Renal cortex interstitium (tissue), 15 donors: ENCODE data around the gene CCDC86. TPM values are rescaled to one million over a fixed set of nuclear protein-coding genes. Genes with fewer than 3 reads are reported as not detected.
A peak's percentile ranks its signal among the peaks of the same experiment; 100 is the strongest.

Source experiments
- DNase-seq, 11 donors: peaks; one replicate each; pipeline ENCODE4 v3.0.0-alpha.2; 2013; ENCODE audit warnings: low read depth in 9 of 11, low spot score in 4 of 11; ENCODE audit errors: extremely low read depth in 1 of 11
- long read RNA-seq, 16 experiments: transcript quantifications; one replicate each; lab custom pipeline, GENCODE V29; 2026
- polyA plus RNA-seq, 3 donors: library from polyadenylated mRNA; unstranded; fragments of 120-200 nt; gene quantifications; one replicate each; pipeline ENCODE4 v1.2.1, GENCODE V29; 2013; ENCODE audit not compliant: insufficient read length in 3 of 3

Gene CCDC86
- polyA plus RNA-seq: 10 to 100 TPM; 15.2 to 22.0 (median 19.2) TPM
- long read RNA-seq, donor 1, partial matches to known transcripts: 0 of 6 reads
- long read RNA-seq, donor 1, other reads (novel, unspliced or antisense): 0 of 6 reads
- long read RNA-seq, donor 2, transcript CCDC86-201 (4 exons, 1,893 nt): major isoform, 9 of 39 reads
- long read RNA-seq, donor 2, partial matches to known transcripts: 27 of 39 reads
- long read RNA-seq, donor 2, other reads (novel, unspliced or antisense): 0 of 39 reads
- long read RNA-seq, donor 3, transcript CCDC86-201 (4 exons, 1,893 nt): major isoform, 10 of 10 reads
- long read RNA-seq, donor 3, partial matches to known transcripts: 0 of 10 reads
- long read RNA-seq, donor 3, other reads (novel, unspliced or antisense): 0 of 10 reads
- long read RNA-seq, donor 4, transcript CCDC86-201 (4 exons, 1,893 nt): major isoform, 11 of 11 reads
- long read RNA-seq, donor 4, partial matches to known transcripts: 0 of 11 reads
- long read RNA-seq, donor 4, other reads (novel, unspliced or antisense): 0 of 11 reads
- long read RNA-seq, donor 5: 0 reads
- long read RNA-seq, donor 6, partial matches to known transcripts: 0 of 5 reads
- long read RNA-seq, donor 6, other reads (novel, unspliced or antisense): 0 of 5 reads
- long read RNA-seq, donor 7, transcript CCDC86-201 (4 exons, 1,893 nt): major isoform, 11 of 11 reads
- long read RNA-seq, donor 7, partial matches to known transcripts: 0 of 11 reads
- long read RNA-seq, donor 7, other reads (novel, unspliced or antisense): 0 of 11 reads
- long read RNA-seq, donor 8, transcript CCDC86-201 (4 exons, 1,893 nt): major isoform, 6 of 6 reads
- long read RNA-seq, donor 8, partial matches to known transcripts: 0 of 6 reads
- long read RNA-seq, donor 8, other reads (novel, unspliced or antisense): 0 of 6 reads
- long read RNA-seq, donor 9, transcript CCDC86-201 (4 exons, 1,893 nt): major isoform, 5 of 5 reads
- long read RNA-seq, donor 9, partial matches to known transcripts: 0 of 5 reads
- long read RNA-seq, donor 9, other reads (novel, unspliced or antisense): 0 of 5 reads
- long read RNA-seq, donor 10, transcript CCDC86-201 (4 exons, 1,893 nt): major isoform, 7 of 7 reads
- long read RNA-seq, donor 10, partial matches to known transcripts: 0 of 7 reads
- long read RNA-seq, donor 10, other reads (novel, unspliced or antisense): 0 of 7 reads
- long read RNA-seq, donor 11, transcript CCDC86-201 (4 exons, 1,893 nt): major isoform, 7 of 8 reads
- long read RNA-seq, donor 11, partial matches to known transcripts: 0 of 8 reads
- long read RNA-seq, donor 11, other reads (novel, unspliced or antisense): 0 of 8 reads
- long read RNA-seq, donor 12, partial matches to known transcripts: 0 of 3 reads
- long read RNA-seq, donor 12, other reads (novel, unspliced or antisense): 0 of 3 reads
- long read RNA-seq, donor 13: 0 reads
- long read RNA-seq, donor 14, transcript CCDC86-201 (4 exons, 1,893 nt): major isoform, 7 of 8 reads
- long read RNA-seq, donor 14, partial matches to known transcripts: 0 of 8 reads
- long read RNA-seq, donor 14, other reads (novel, unspliced or antisense): 0 of 8 reads
- long read RNA-seq, donor 15, partial matches to known transcripts: 0 of 4 reads
- long read RNA-seq, donor 15, other reads (novel, unspliced or antisense): 0 of 4 reads
- long read RNA-seq, donor 16, transcript CCDC86-201 (4 exons, 1,893 nt): major isoform, 21 of 23 reads
- long read RNA-seq, donor 16, partial matches to known transcripts: 0 of 23 reads
- long read RNA-seq, donor 16, other reads (novel, unspliced or antisense): 0 of 23 reads

GRCh38 chr11:60841797-60842667 is at the start of gene CCDC86:
Gene CCDC86, plus strand, starts transcription at chr11:60842113. Its CDS starts 12 bp downstream, at chr11:60842125.
- DNase-seq: peak; percentile 90 to 98 (median 95)

DNA sequence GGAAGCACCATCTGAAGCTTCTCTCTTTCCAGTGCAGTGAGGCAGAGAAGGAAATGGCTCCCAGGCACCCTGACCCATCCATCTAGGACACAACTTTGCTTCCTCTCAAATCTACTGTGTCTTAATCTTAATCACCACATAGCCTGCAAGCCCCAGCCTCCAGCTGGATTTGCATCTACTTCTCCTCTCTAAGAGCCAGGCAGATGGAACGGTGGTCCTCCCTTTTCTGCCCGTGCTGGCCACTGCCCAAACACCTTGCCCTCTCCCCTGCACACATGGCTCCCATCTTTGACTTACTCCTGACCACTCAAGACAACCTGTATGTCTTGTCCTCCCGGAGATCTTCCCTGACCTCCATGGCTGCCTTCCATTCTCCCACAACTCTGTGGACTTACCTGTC is 49.4 kb upstream of the CCDC86 start:
- DNase-seq: no peak

DNA sequence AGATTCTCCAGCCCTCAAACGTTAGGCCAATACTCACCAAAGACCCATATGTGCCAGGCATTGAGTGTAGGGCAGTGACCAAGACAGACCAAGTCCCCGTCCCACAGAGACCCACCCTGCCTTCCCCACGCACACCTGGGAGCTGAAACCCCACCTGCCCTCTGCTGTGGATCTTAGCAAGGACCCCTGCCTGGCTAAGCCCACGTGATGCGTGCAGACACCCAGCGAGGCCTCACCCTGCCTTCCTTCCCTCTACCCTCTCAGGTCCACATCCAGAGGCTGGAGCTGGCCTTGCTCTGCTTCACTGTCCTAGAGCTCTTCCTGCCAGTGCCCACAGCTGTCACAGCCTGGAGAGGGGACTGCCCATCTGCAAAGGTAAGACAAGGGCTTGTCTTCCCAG is 46.6 kb upstream of the CCDC86 start:
- no peak for DNase-seq

- DNase-seq: no peak
These were observed 43.9 kb upstream of the CCDC86 start for GRCh38 chr11:60797846-60798630.

DNA sequence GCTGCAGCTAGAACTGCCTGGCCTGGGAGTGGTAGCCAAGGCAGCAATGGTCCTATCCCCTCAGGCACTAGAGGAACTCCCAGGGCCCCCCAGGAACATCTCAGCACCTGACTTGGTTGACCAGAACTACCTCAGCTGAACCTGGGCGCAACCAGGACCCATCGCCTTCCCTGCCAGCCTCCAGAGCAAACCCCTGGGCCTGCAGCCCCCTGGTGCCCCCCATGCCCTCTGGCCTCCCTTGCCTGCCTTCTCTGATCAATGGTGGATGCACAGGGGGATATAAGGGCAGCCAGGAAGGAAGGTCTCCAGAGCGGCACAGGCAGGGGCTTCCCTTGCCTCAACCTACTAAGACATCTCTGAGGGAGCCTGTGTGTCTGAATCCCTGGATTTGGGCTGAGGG is 43.3 kb upstream of the CCDC86 start:
- DNase-seq: no peak

- no peak for DNase-seq
These were observed 40.7 kb upstream of the CCDC86 start for GRCh38 chr11:60801194-60801593.

DNA sequence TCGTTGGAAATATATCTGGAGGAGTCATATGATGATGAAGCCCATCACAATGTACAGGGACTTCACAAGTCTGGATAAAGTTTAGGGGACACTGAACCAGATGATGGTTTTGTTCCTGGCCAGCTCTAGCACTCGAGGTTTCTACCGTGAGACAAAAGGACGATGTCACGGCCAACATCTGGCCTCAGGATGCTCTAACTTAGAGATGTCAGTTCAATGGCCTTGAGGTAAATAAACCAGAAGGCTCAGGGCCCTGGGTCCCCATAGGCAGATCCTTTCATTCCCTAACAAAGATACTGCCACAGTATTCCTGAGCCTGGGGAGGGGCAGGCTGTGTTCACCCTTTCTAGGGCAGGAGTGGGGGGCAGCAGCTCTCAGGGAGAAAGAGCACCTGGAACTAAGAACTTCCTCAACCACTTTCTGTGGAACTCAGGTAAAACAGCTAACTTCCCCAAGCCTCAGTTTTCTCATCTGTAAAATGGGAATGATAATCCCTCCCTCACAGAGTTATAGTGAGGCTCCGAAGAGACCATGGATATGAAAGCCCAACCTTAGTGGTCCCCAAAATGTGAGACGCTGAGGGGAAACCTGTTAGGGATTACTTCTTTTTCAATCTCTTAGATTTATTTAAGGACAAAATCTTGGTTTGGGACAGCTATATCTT is 38.5 kb upstream of the CCDC86 start:
- DNase-seq: no peak

DNA sequence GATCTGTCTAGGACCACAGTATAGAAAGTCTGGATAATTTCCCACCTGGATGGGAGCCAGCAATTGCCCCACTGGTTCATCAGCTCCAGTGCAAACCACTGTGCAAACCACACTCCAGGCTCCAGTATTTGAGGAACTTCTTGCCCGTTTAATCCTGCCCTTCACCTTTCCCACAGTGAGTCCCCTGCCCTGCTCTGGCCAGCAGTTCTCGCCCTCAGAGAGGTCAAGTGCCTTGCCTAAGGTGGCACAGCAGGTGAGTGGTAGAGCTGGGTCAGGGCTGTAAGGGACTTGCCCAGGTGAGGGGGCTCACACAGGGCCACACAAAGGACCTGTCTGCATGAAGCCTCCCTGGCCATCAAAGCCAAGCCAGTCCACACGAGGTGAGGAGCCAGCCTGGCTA is 32.7 kb upstream of the CCDC86 start:
- no peak for DNase-seq

GRCh38 chr11:60809691-60810090 is 32.2 kb upstream of the CCDC86 start:
- no peak for DNase-seq

GRCh38 chr11:60810151-60810550 is 31.8 kb upstream of the CCDC86 start:
- no peak for DNase-seq

GRCh38 chr11:60810569-60810968 is 31.3 kb upstream of the CCDC86 start:
- DNase-seq: no peak

GRCh38 chr11:60813324-60813723 is 28.6 kb upstream of the CCDC86 start:
- no peak for DNase-seq

DNA sequence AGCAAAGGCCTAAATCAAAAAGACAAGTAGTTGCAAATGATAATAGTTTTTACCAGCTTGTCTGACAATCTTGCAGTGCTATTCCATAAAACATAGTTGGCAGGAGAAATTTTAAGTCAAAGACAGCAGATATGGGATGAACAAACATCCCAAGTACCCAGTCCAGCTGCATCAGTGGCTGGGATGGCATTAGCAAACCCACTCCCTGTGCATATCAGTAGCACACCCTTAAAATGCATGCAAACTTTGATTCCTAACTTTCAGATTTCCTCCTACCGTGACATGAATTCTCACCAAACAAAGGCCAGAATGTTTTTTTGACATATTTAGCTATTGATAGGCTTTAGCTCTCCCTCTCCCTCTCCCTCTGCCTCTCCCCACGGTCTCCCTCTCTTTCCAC is 27.8 kb upstream of the CCDC86 start:
- DNase-seq: no peak

GRCh38 chr11:60816590-60817157 is 25.2 kb upstream of the CCDC86 start:
- DNase-seq: no peak

GRCh38 chr11:60818057-60818456 is 23.9 kb upstream of the CCDC86 start:
- no peak for DNase-seq
